Thyroid gland (tissue), 4 donors: ENCODE results near the gene SETBP1.

Experiments
- CTCF ChIP-seq, 6 experiments: fragments of 200-600 bp in 3 of 6; fragments of 450-650 bp in 3 of 6; sonication (generic) in 3 of 6; IDR thresholded peaks; one replicate each; pipeline ENCODE4 v1.5.1; 2016 to 2019; ENCODE audit warnings: antibody characterized with exemption in 6 of 6, mild to moderate bottlenecking in 2 of 6, inconsistent platforms in 1 of 6, moderate library complexity in 1 of 6
- POLR2A ChIP-seq, 2 donors: fragments of 450-650 bp; IDR thresholded peaks; one replicate each; pipeline ENCODE4 v1.6.1; 2017; ENCODE audit warnings: antibody characterized with exemption in 2 of 2, mild to moderate bottlenecking in 2 of 2, moderate library complexity in 1 of 2

GRCh38 chr18:44941516-44941915, 260.8 kb downstream of the SETBP1 start:
- TF ChIP-seq CTCF (IDR thresholded peaks at IDR 0.05), result no peak
- TF ChIP-seq POLR2A (IDR thresholded peaks at IDR 0.05), result no peak
